B cell (primary cell): ENCODE measurements around the gene DLX1. TPM values are rescaled to one million over a fixed set of nuclear protein-coding genes. Genes with fewer than 3 reads are reported as not detected.

Experiments used
- ATAC-seq: fragments of 200-7000 bp; cut with Tn5 transposase; one replicate; pipeline ENCODE4 v1.10.0; 2021; ENCODE audit warnings: low read depth, mild to moderate bottlenecking, moderate number of reproducible peaks, moderate library complexity
- CTCF ChIA-PET: fragments of 350-600 bp; sonication (Branson Sonifier 250); formaldehyde crosslinking; loops from one replicate; lab custom pipeline; 2021; ENCODE audit warnings: antibody characterized with exemption, inconsistent platforms; lab: Charles Lee
- POLR2A ChIA-PET: fragments of 350-600 bp; sonication (Branson Sonifier 250); formaldehyde crosslinking; loops from one replicate; lab custom pipeline; 2021; ENCODE audit warnings: antibody characterized with exemption; lab: Charles Lee
- DNase-seq: peaks from one replicate; pipeline ENCODE4 v3.0.0; 2013
- H2AFZ ChIP-seq: 2 replicates; pipeline ENCODE4 v1.6.1; 2012; ENCODE audit warnings: mild to moderate bottlenecking, low read depth, low read length; ENCODE audit not compliant: insufficient read depth, poor library complexity, severe bottlenecking
- H3K27ac ChIP-seq, 2 donors: 1 replicate in 1 of 2; 2 replicates in 1 of 2; pipeline ENCODE4 v1.5.1; 2012 to 2013; ENCODE audit warnings: low read length in 2 of 2, mild to moderate bottlenecking in 2 of 2, moderate library complexity in 1 of 2
- H3K27me3 ChIP-seq, 4 experiments: fragments of 200-600 bp in 1 of 4; sonication (generic) in 1 of 4; replicated peaks in 1 of 4; 1 replicate in 2 of 4; 2 replicates in 2 of 4; pipeline versions ENCODE4 v1.6.1 to v1.7.0; 2013 to 2016; ENCODE audit warnings: low read length in 3 of 4, mild to moderate bottlenecking in 2 of 4, mixed read lengths in 1 of 4, moderate library complexity in 1 of 4; ENCODE audit not compliant: insufficient read depth in 4 of 4, control insufficient read depth in 3 of 4; ENCODE audit errors: control extremely low read depth in 1 of 4
- H3K36me3 ChIP-seq, 2 experiments: replicated peaks in 1 of 2; 1 replicate in 1 of 2; 2 replicates in 1 of 2; pipeline versions ENCODE4 v1.6.1 to v1.7.1; 2013; ENCODE audit warnings: low read length in 1 of 2; ENCODE audit not compliant: insufficient read depth in 2 of 2, control insufficient read depth in 1 of 2; ENCODE audit errors: control extremely low read depth in 1 of 2, extremely low read depth in 1 of 2
- H3K4me1 ChIP-seq, 2 donors: fragments of 200-600 bp in 1 of 2; sonication (generic) in 1 of 2; 1 replicate in 1 of 2; 2 replicates in 1 of 2; pipeline versions ENCODE4 v1.5.1 to v1.6.1; 2013 to 2017; ENCODE audit warnings: low read length in 2 of 2; ENCODE audit not compliant: control insufficient read depth in 2 of 2, insufficient read depth in 2 of 2
- H3K4me2 ChIP-seq: replicated peaks from 2 replicates; pipeline ENCODE3; 2012; ENCODE audit warnings: mild to moderate bottlenecking, low read depth, low read length; ENCODE audit not compliant: poor library complexity, severe bottlenecking
- H3K4me3 ChIP-seq, 5 experiments: fragments of 200-600 bp in 1 of 5; sonication (generic) in 1 of 5; 1 replicate in 3 of 5; 2 replicates in 2 of 5; pipeline versions ENCODE4 v1.5.1 to v1.7.0; 2011 to 2016; ENCODE audit warnings: low read length in 4 of 5, mild to moderate bottlenecking in 4 of 5, low read depth in 2 of 5, control low read depth in 1 of 5, moderate library complexity in 1 of 5; ENCODE audit not compliant: insufficient read depth in 1 of 5; ENCODE audit errors: control extremely low read depth in 1 of 5, extremely low read depth in 1 of 5
- H3K79me2 ChIP-seq: fragments of 200-600 bp; sonication (generic); one replicate; pipeline ENCODE4 v1.6.0; 2016; ENCODE audit warnings: low read length; ENCODE audit not compliant: control insufficient read depth, insufficient read depth
- H3K9ac ChIP-seq: fragments of 200-600 bp; sonication (generic); 2 replicates; pipeline ENCODE4 v1.6.1; 2017; ENCODE audit warnings: mild to moderate bottlenecking, low read length, moderate library complexity
- H3K9me3 ChIP-seq, 3 donors: one replicate each; pipeline versions ENCODE4 v1.6.1 to v1.7.1; 2013; ENCODE audit warnings: low read length in 2 of 3; ENCODE audit not compliant: control insufficient read depth in 2 of 3, insufficient read depth in 1 of 3; ENCODE audit errors: control extremely low read depth in 1 of 3
- H4K20me1 ChIP-seq: 2 replicates; pipeline ENCODE4 v1.6.0; 2012; ENCODE audit warnings: mild to moderate bottlenecking, low read length; ENCODE audit not compliant: insufficient read depth, control insufficient read depth, poor library complexity, severe bottlenecking
- H3K27ac Mint-ChIP-seq: one replicate; pipeline ENCODE4 v1.8.0; 2021; ENCODE audit warnings: mixed read lengths
- H3K27me3 Mint-ChIP-seq: one replicate; pipeline ENCODE4 v1.8.0; 2021; ENCODE audit warnings: mixed read lengths
- H3K4me1 Mint-ChIP-seq: one replicate; pipeline ENCODE4 v1.8.0; 2021; ENCODE audit warnings: mixed read lengths
- H3K4me3 Mint-ChIP-seq: one replicate; pipeline ENCODE4 v1.8.0; 2021; ENCODE audit warnings: mixed read lengths
- H3K9me3 Mint-ChIP-seq: one replicate; pipeline ENCODE4 v1.8.0; 2022; ENCODE audit warnings: mixed read lengths; ENCODE audit not compliant: insufficient read depth
- EZH2 ChIP-seq: IDR thresholded peaks from 2 replicates; pipeline ENCODE4 v1.6.1; 2012; ENCODE audit warnings: borderline replicate concordance, low read depth, mild to moderate bottlenecking, moderate library complexity, low read length; ENCODE audit not compliant: insufficient read depth, poor library complexity, severe bottlenecking
- WGBS: methylation state at CpG from one replicate; pipeline ENCODE4 v1.1.5; 2013; ENCODE audit warnings: missing lambda C conversion rate; ENCODE audit not compliant: insufficient coverage; 5-methylcytosine and 5-hydroxymethylcytosine counted together
- intact Hi-C: fragments of 100-400 bp; cut with micrococcal nuclease; formaldehyde crosslinking; loops from one replicate; pipeline ENCODE4 v1.10.0; 2022
- polyA plus RNA-seq: library from polyadenylated mRNA; depleted of rRNA; stranded (reverse); fragments of >200 nt; gene quantifications from 2 replicates; pipeline ENCODE4 v1.2.3, GENCODE V29; 2012
- total RNA-seq, 2 donors: library from RNA; stranded (reverse); fragments of 120-200 nt in 1 of 2; gene quantifications; 1 replicate in 1 of 2; 2 replicates in 1 of 2; pipeline versions ENCODE4 v1.2.3 to v1.2.4, GENCODE V29; 2013 to 2022
- TF ChIP-seq, protein P1 (sequence below): fragments of 200-600 bp; IDR thresholded peaks from one replicate; pipeline ENCODE4 v1.8.0; 2022; ENCODE audit warnings: antibody characterized with exemption, mild to moderate bottlenecking

Gene DLX1
- total and polyA plus RNA-seq, 2 donors (not counting 1 experiment from before 2014, with no cell fraction given), result not detected

DNA sequence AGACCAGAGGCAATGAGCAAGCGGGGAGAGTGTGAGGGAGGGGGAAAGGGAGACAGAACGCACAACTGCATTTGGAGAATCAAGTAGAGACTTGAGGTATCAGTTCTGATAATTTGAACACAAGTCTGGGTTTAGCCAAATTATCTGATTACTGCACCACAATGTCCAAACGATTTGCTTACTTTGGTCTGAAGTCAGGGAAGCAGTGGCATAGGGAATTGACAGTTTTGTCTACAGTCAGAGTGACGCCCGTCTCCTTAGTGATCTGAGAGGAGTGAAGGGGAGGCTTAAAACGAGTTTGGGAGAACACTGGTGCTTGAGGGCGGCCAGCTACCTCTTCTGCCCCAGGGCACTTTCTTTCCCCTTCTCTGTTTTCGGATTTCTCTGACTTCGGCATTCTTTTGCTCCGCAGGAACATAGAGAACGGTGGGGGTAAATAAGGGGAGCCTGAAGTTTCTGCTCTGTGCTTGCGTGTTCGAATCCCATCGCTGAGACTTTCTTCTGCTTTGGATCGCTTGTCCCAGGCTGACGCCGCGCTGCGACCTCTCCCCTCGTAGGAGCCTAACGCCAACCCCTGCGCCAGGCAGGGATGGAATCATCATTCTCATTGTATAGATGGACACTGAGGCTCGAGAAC, 20.3 kb downstream of the DLX1 start:
- ChIA-PET CTCF (interaction anchor here (0.7 to 7.3 kb wide), 8 partner anchors 8 to 1177 kb away, joined by 3 to 58 read pairs (median 6); partner anchors contain the start of genes DLX1 and GORASP2), POLR2A (no interaction called here)
- Histone ChIP-seq H3K4me2 (no peak overlapping the region), H2AFZ (no peak overlapping the region), H3K9me3 (peaks cover 0 to 86% (median 11%) of the 10 kb centered on the region in 3 donors), H3K27ac (no peak overlapping the region), H3K4me3 (no peak overlapping the region), H3K9ac (no peak overlapping the region), H3K27me3 (peaks cover 0 to 98% (median 80%) of the 10 kb centered on the region in 4 experiments), H3K36me3 (no peaks in the 10 kb centered on the region), H3K4me1 (peaks cover 53 to 69% of the 10 kb centered on the region in 2 donors), H3K79me2 (no peaks in the 10 kb centered on the region), H4K20me1 (peaks cover 6% of the 10 kb centered on the region)
- ATAC-seq, result no peak
- Mint-ChIP-seq H3K4me1 (peaks cover 40% of the 10 kb centered on the region), H3K27me3 (peaks cover 65% of the 10 kb centered on the region), H3K27ac (peak overlapping the region; percentile 32), H3K4me3 (no peak overlapping the region), H3K9me3 (no peaks in the 10 kb centered on the region)
- TF ChIP-seq, protein P1, sequence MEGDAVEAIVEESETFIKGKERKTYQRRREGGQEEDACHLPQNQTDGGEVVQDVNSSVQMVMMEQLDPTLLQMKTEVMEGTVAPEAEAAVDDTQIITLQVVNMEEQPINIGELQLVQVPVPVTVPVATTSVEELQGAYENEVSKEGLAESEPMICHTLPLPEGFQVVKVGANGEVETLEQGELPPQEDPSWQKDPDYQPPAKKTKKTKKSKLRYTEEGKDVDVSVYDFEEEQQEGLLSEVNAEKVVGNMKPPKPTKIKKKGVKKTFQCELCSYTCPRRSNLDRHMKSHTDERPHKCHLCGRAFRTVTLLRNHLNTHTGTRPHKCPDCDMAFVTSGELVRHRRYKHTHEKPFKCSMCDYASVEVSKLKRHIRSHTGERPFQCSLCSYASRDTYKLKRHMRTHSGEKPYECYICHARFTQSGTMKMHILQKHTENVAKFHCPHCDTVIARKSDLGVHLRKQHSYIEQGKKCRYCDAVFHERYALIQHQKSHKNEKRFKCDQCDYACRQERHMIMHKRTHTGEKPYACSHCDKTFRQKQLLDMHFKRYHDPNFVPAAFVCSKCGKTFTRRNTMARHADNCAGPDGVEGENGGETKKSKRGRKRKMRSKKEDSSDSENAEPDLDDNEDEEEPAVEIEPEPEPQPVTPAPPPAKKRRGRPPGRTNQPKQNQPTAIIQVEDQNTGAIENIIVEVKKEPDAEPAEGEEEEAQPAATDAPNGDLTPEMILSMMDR, result no peak
- no peak for TF ChIP-seq EZH2
- 19% methylated on average over 18 of the region's 23 CpGs for WGBS
- DNase-seq, result no peak
- intact Hi-C loops, result loop anchor here (10.0 kb wide), 1 partner anchor 329 kb away; no protein-coding TSS in a partner anchor
